LNCaP clone FGC (cell line): ENCODE measurements around the gene PRICKLE1.

Source experiments
- DNase-seq: peaks from one replicate; pipeline ENCODE4 v3.0.0-alpha.2; 2011; ENCODE audit warnings: low read depth
- H3K4me3 ChIP-seq: 2 replicates; pipeline ENCODE4 v1.5.1; 2011; ENCODE audit warnings: mild to moderate bottlenecking, low read depth, low read length, control low read depth
- CTCF ChIP-seq: IDR thresholded peaks from 2 replicates; pipeline ENCODE4 v1.5.1; 2012; ENCODE audit warnings: mild to moderate bottlenecking; ENCODE audit not compliant: control insufficient read depth, insufficient read depth; ENCODE audit errors: extremely low read depth

Gene PRICKLE1

GRCh38 chr12:42585154-42585840, 4.2 kb downstream of the PRICKLE1 start:
- no peak for TF ChIP-seq CTCF
- H3K4me3 ChIP-seq = no peak overlapping the region
- DNase-seq = no peak

- H3K4me3 ChIP-seq = no peak overlapping the region
- DNase-seq = no peak
- no peak for TF ChIP-seq CTCF
These were observed 4.9 kb downstream of the PRICKLE1 start for GRCh38 chr12:42584651-42585111.

GRCh38 chr12:42583016-42583415, 6.5 kb downstream of the PRICKLE1 start:
- DNase-seq = no peak
- no peak for TF ChIP-seq CTCF
- no peak overlapping the region for H3K4me3 ChIP-seq

- DNase-seq = no peak
- no peak overlapping the region for H3K4me3 ChIP-seq
- TF ChIP-seq CTCF = no peak
These were observed 7.0 kb downstream of the PRICKLE1 start for GRCh38 chr12:42582498-42582897.

- no peak for TF ChIP-seq CTCF
- DNase-seq = no peak
- H3K4me3 ChIP-seq = no peak overlapping the region
These were observed 7.5 kb downstream of the PRICKLE1 start for GRCh38 chr12:42582050-42582449.

- H3K4me3 ChIP-seq = no peak overlapping the region
- no peak for TF ChIP-seq CTCF
- DNase-seq = no peak
These were observed 13.2 kb downstream of the PRICKLE1 start for GRCh38 chr12:42576374-42576773.

GRCh38 chr12:42575717-42576116, 13.8 kb downstream of the PRICKLE1 start:
- DNase-seq = no peak
- no peak for TF ChIP-seq CTCF
- no peak overlapping the region for H3K4me3 ChIP-seq
